ENCODE measurements around the gene MAP7D2. TPM values are rescaled to one million over a fixed set of nuclear protein-coding genes. Genes with fewer than 3 reads are reported as not detected.
A peak's percentile ranks its signal among the peaks of the same experiment; 100 is the strongest.

The MAP7D2 gene
- total and polyA plus RNA-seq, 2 experiments from 2014 or later, result 0.90 to 1.6 TPM

- no peak for TF ChIP-seq ZNF462 (CRISPR knock-in tag; IDR thresholded peaks at IDR 0.05)
- TF ChIP-seq REST (IDR thresholded peaks at IDR 0.05; ENCODE audit: unreplicated experiment), result no peak
- TF ChIP-seq EZH2phosphoT487 (IDR thresholded peaks at IDR 0.05; ENCODE audit: unreplicated experiment), result no peak
These were observed 23.7 kb upstream of the MAP7D2 start (continued) for GRCh38 chrX:20140420-20140819.

GRCh38 chrX:20139966-20140365 lies 23.3 kb upstream of the MAP7D2 start:
- Histone ChIP-seq H3K4me3 (peak overlapping the region; percentile 85), H3K9me2 (ENCODE audit: insufficient read depth) (no peaks in the 10 kb centered on the region), H2AFZ (no peak overlapping the region), H4K20me1 (replicated peaks; ENCODE audit: insufficient read depth) (peaks cover 7% of the 10 kb centered on the region; the same call in 1 of the 2 replicates), H3K27ac (ENCODE audit: low read depth) (no peak overlapping the region), H3F3A (replicated peaks; ENCODE audit: low read depth) (no peaks in the 10 kb centered on the region), H3K4me1 (ENCODE audit: insufficient read depth) (no peaks in the 10 kb centered on the region; the same call in 1 of the 2 replicates), H3K79me2 (replicated peaks; ENCODE audit: insufficient read depth) (peaks cover 57% of the 10 kb centered on the region), H3K36me3 (ENCODE audit: insufficient read depth) (peaks cover 16% of the 10 kb centered on the region; the same call in 1 of the 2 replicates), H3K27me3 (ENCODE audit: insufficient read depth) (no peaks in the 10 kb centered on the region), H3K4me2 (peak overlapping the region; percentile 92)
- peaks cover 54% of the 10 kb centered on the region for H3K36me3 Mint-ChIP-seq (ENCODE audit: low read depth)
- peaks cover 10% of the 10 kb centered on the region; the same call in 2 of the 3 replicates for H3K4me1 Mint-ChIP-seq
- H3K27ac Mint-ChIP-seq, result no peak overlapping the region
- H3K4me3 Mint-ChIP-seq, result peak overlapping the region; percentile 87
- ATAC-seq (no peak), DNase-seq (ENCODE audit: low spot score) (no peak)
- no peaks in the 10 kb centered on the region for H3K9me3 Mint-ChIP-seq
- peaks cover 6% of the 10 kb centered on the region for H3K27me3 Mint-ChIP-seq (ENCODE audit: insufficient read depth, low read depth, poor library complexity)
- TF ChIP-seq NANOG (IDR thresholded peaks at IDR 0.05; ENCODE audit: borderline replicate concordance) (no peak), EZH2 (IDR thresholded peaks at IDR 0.05; ENCODE audit: low read depth, unreplicated experiment) (no peak), ZNF331 (CRISPR knock-in tag; IDR thresholded peaks at IDR 0.05; ENCODE audit: low read depth) (no peak), REST (IDR thresholded peaks at IDR 0.05; ENCODE audit: unreplicated experiment) (no peak), EZH2phosphoT487 (IDR thresholded peaks at IDR 0.05; ENCODE audit: unreplicated experiment) (no peak)
- TF ChIP-seq, protein P1, sequence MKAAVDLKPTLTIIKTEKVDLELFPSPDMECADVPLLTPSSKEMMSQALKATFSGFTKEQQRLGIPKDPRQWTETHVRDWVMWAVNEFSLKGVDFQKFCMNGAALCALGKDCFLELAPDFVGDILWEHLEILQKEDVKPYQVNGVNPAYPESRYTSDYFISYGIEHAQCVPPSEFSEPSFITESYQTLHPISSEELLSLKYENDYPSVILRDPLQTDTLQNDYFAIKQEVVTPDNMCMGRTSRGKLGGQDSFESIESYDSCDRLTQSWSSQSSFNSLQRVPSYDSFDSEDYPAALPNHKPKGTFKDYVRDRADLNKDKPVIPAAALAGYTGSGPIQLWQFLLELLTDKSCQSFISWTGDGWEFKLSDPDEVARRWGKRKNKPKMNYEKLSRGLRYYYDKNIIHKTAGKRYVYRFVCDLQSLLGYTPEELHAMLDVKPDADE (IDR thresholded peaks at IDR 0.05), result no peak
